Osteocyte (in vitro differentiated cells): ENCODE results near the gene HTRA2. TPM values are rescaled to one million over a fixed set of nuclear protein-coding genes. Genes with fewer than 3 reads are reported as not detected.
"Not testable (repeated sequence)": the region's sequence is repeated elsewhere in the genome, so short reads cannot be mapped to it uniquely, and the experiment has no call there.

ENCODE experiments used
- DNase-seq: peaks from one replicate; pipeline ENCODE4 v3.0.0; 2021; ENCODE audit warnings: mixed read lengths; ENCODE audit not compliant: unreplicated experiment; ENCODE audit errors: extremely low spot score
- H3K27ac Mint-ChIP-seq: one replicate; pipeline ENCODE4 v1.8.0; 2021; ENCODE audit warnings: mild to moderate bottlenecking, mixed read lengths; ENCODE audit not compliant: unreplicated experiment
- H3K27me3 Mint-ChIP-seq: one replicate; pipeline ENCODE4 v1.8.0; 2021; ENCODE audit warnings: mixed read lengths; ENCODE audit not compliant: unreplicated experiment
- H3K36me3 Mint-ChIP-seq: one replicate; pipeline ENCODE4 v1.8.0; 2021; ENCODE audit warnings: mixed read lengths; ENCODE audit not compliant: unreplicated experiment
- H3K4me1 Mint-ChIP-seq: one replicate; pipeline ENCODE4 v1.8.0; 2021; ENCODE audit warnings: mixed read lengths; ENCODE audit not compliant: unreplicated experiment
- H3K4me3 Mint-ChIP-seq: one replicate; pipeline ENCODE4 v1.8.0; 2021; ENCODE audit warnings: mild to moderate bottlenecking, moderate library complexity, mixed read lengths; ENCODE audit not compliant: unreplicated experiment
- H3K9me3 Mint-ChIP-seq: one replicate; pipeline ENCODE4 v1.8.0; 2021; ENCODE audit warnings: mixed read lengths; ENCODE audit not compliant: unreplicated experiment
- total RNA-seq: library from RNA; stranded (reverse); gene quantifications from 2 replicates; pipeline ENCODE4 v1.2.1, GENCODE V29; 2021
- TF ChIP-seq, protein P1 (sequence below): fragments of 200-600 bp; sonication (generic); IDR thresholded peaks from 2 replicates; pipeline ENCODE4 v1.5.0; 2021; ENCODE audit warnings: antibody characterized with exemption, mild to moderate bottlenecking, moderate library complexity

Gene HTRA2
- total RNA-seq, 1 donor from 2014 or later: 32.3 TPM

DNA sequence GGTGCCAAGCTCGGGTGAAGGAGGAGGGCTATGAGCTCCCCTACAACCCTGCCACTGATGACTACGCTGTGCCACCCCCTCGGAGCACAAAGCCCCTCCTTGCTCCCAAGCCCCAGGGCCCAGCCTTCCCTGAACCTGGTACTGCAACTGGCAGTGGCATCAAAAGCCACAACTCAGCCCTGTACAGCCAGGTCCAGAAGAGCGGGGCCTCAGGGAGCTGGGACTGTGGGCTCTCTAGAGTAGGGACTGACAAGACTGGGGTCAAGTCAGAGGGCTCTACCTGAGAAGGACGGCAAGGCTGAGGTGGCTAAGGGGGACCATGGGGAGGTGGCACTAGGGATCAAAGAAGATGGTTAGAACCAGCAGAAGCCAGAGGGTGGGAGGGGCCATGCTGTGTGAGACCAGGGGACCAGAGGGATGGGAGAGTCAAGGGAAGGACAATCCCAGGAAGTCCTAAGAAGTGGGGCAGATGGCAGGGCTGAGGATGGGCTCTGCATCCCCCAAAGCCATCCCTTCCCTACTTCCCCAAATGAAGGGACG lies 27.2 kb downstream of the HTRA2 start:
- Mint-ChIP-seq H3K4me3 (no peak overlapping the region), H3K9me3 (no peaks in the 10 kb centered on the region), H3K4me1 (peaks cover 22% of the 10 kb centered on the region), H3K27me3 (no peaks in the 10 kb centered on the region), H3K27ac (no peak overlapping the region), H3K36me3 (no peaks in the 10 kb centered on the region)
- DNase-seq: no peak
- TF ChIP-seq, protein P1, sequence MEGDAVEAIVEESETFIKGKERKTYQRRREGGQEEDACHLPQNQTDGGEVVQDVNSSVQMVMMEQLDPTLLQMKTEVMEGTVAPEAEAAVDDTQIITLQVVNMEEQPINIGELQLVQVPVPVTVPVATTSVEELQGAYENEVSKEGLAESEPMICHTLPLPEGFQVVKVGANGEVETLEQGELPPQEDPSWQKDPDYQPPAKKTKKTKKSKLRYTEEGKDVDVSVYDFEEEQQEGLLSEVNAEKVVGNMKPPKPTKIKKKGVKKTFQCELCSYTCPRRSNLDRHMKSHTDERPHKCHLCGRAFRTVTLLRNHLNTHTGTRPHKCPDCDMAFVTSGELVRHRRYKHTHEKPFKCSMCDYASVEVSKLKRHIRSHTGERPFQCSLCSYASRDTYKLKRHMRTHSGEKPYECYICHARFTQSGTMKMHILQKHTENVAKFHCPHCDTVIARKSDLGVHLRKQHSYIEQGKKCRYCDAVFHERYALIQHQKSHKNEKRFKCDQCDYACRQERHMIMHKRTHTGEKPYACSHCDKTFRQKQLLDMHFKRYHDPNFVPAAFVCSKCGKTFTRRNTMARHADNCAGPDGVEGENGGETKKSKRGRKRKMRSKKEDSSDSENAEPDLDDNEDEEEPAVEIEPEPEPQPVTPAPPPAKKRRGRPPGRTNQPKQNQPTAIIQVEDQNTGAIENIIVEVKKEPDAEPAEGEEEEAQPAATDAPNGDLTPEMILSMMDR: no peak

DNA sequence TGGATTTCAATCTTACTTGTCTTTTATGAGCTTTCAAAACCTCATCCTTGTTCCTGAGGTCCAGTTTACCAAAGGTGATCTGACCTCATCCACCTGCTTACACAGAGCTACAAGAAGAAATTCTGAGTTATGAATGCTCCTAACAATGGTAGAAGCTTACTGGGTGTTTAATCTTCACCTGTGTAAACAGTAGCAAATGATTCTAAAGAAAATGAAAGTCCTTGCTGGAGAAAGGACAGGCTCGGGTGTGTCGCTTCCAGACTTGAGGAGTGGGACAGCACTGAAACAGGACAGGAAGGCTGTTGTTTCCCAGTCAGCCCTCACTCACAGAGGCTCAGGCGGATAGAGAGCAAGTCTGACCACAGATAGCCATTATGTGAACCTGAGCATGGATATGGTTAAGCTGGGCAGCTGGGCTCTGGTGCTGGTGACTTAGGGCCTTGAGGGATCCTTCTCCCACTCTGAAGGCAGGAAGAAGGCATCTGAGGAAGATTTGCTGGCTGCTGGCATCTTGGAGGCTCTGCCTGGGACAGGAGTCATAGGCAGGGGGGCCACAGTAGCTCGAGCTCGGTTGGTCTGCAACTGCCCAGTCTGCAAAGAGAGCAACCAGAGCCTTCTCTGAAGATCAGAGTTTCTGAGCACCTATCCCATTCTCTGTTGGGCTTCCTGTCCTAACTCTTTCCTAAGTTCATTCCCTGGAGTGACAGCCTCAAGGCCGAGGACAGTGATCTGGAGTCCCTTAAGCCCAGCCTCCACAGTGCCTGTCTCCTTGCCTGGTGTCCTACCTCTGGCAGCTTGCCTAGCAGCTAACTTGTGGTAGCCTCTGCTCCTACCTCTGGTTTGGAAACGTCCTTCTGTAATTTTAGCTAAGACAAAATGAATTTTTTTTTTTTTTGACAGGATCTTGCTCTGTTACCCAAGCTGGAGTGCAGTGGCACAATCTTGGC lies 28.8 kb downstream of the HTRA2 start:
- no peak overlapping the region for H3K4me3 Mint-ChIP-seq
- H3K27ac Mint-ChIP-seq: no peak overlapping the region
- H3K27me3 Mint-ChIP-seq: no peaks in the 10 kb centered on the region

DNA sequence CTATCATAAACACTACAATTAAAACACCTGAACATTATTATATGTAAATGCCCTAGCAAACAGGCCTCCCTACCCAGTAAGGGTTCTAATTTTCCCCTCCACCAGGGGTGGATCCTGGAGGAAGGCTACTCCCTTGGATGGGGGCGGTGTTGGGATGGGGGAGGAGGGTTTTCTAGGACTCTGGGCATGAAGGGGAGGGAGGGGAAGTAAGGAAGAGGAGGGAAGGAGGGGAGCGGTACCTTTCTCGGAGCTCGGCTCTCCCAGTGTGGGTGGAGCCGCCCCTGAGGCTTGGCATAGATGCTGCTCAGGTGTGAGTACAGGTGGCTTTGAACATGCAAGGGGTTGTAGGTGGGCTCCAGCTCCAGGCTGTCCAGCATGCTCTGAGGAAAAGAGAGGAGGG lies 30.2 kb downstream of the HTRA2 start:
- H3K4me3 Mint-ChIP-seq: no peak overlapping the region
- peaks cover 15% of the 10 kb centered on the region for H3K4me1 Mint-ChIP-seq
- H3K36me3 Mint-ChIP-seq: no peaks in the 10 kb centered on the region
- H3K27me3 Mint-ChIP-seq: no peaks in the 10 kb centered on the region
- H3K9me3 Mint-ChIP-seq: no peaks in the 10 kb centered on the region
- TF ChIP-seq, protein P1: no peak
- DNase-seq: no peak
- H3K27ac Mint-ChIP-seq: no peak overlapping the region

More for the DNA sequence above, 28.8 kb downstream of the HTRA2 start:
- TF ChIP-seq, protein P1: no peak
- Mint-ChIP-seq H3K4me1 (peaks cover 10% of the 10 kb centered on the region), H3K36me3 (no peaks in the 10 kb centered on the region), H3K9me3 (no peaks in the 10 kb centered on the region)
- DNase-seq: no peak

DNA sequence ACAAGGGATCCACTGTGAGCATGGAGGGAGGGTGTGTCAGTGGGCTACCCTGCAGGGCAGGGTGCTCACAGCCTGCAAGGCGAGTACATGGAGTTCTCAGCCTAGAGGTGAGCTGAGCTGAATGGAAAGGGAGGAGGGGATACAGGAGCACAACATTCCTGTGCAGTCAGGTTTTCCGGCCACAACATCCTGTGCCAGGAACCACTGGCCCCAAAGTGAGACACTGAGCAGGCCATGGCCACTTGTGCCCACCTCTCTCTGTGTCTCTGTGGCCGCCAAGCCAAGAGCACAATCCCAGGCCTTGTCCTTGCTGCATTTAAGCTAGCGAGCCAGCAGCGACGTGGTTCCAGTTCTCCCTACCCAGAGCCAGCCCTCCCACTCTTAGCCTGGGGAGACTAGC lies 30.9 kb downstream of the HTRA2 start:
- H3K4me1 Mint-ChIP-seq: peaks cover 13% of the 10 kb centered on the region
- DNase-seq: no peak
- H3K9me3 Mint-ChIP-seq: no peaks in the 10 kb centered on the region
- no peak overlapping the region for H3K4me3 Mint-ChIP-seq
- H3K27ac Mint-ChIP-seq: no peak overlapping the region
- H3K36me3 Mint-ChIP-seq: no peaks in the 10 kb centered on the region
- TF ChIP-seq, protein P1: no peak
- no peaks in the 10 kb centered on the region for H3K27me3 Mint-ChIP-seq

DNA sequence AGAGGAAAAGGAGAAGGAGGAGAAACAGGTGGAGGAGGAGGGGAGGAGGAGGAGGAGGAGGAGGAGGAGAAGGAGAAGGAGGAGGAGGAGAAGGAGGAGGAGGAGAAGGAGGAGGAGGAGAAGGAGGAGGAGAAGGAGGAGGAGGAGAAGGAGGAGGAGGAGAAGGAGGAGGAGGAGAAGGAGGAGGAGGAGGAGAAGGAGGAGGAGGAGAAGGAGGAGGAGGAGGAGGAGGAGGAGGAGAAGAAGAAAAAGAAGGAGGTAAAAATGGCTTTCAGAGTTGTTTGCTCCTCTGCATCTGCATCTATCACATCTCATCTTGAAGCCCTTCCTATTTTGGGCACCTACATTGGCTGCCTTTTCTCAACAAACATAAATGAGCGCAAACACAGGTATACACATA lies 31.3 kb downstream of the HTRA2 start:
- not testable (repeated sequence) for H3K27ac Mint-ChIP-seq, H3K4me3 Mint-ChIP-seq, H3K9me3 Mint-ChIP-seq, H3K27me3 Mint-ChIP-seq, H3K36me3 Mint-ChIP-seq, DNase-seq
- H3K4me1 Mint-ChIP-seq: peaks cover 17% of the 10 kb centered on the region
